ENCODE measurements around the gene PACRG. TPM values are rescaled to one million over a fixed set of nuclear protein-coding genes. Genes with fewer than 3 reads are reported as not detected.

The PACRG gene
- polyA plus RNA-seq, 1 donor from 2014 or later = 16.6 TPM

DNA sequence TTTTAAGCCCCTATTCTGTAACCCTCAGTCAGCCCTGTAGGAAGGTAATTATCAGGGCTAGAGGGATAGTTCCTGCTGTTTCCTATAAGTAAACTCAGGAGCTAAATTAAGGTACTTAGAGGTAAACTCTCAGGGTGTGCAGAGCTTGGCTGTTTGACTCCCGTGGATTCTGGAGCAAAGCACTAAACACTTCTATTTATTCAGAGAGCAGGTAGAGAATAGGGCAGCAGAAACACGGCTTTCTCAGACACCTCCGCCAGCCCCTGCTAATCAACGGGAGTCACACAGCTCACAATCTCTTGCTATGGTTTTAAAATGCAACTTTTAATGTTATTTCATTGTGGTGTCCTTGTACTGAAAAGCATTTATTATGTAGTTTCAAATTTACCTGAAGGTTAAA, 22.0 kb upstream of the PACRG start:
- Histone ChIP-seq H2AFZ (ENCODE audit: low read depth, low read length) (no peak overlapping the region), H3K27me3 (ENCODE audit: insufficient read depth, low read depth, low read length) (no peaks in the 10 kb centered on the region), H3K9me2 (ENCODE audit: insufficient read depth, low read length) (no peaks in the 10 kb centered on the region), H3K9me3 (ENCODE audit: low read length) (no peaks in the 10 kb centered on the region), H3K4me2 (ENCODE audit: low read length) (peak overlapping the region; percentile 11), H3K9ac (ENCODE audit: low read length) (no peak overlapping the region), H3F3A (ENCODE audit: insufficient read depth, low read length, poor library complexity, severe bottlenecking) (no peaks in the 10 kb centered on the region), H3K36me3 (ENCODE audit: insufficient read depth, low read length) (no peaks in the 10 kb centered on the region), H3K79me2 (replicated peaks; ENCODE audit: insufficient read depth, low read length) (no peaks in the 10 kb centered on the region), H3K4me3 (ENCODE audit: low read length) (peak overlapping the region; percentile 3), H4K20me1 (ENCODE audit: insufficient read depth) (no peaks in the 10 kb centered on the region), H3K27ac (ENCODE audit: low read length) (no peak overlapping the region)
- TF ChIP-seq POLR2AphosphoS5 (IDR thresholded peaks at IDR 0.05) = peak; percentile 29
- no peak for TF ChIP-seq SMC3 (conservative IDR thresholded peaks at IDR 0.05; ENCODE audit: poor library complexity)
- no peak for TF ChIP-seq EZH2 (IDR thresholded peaks at IDR 0.05; ENCODE audit: borderline replicate concordance, insufficient read depth, low read length, poor library complexity, severe bottlenecking)

DNA sequence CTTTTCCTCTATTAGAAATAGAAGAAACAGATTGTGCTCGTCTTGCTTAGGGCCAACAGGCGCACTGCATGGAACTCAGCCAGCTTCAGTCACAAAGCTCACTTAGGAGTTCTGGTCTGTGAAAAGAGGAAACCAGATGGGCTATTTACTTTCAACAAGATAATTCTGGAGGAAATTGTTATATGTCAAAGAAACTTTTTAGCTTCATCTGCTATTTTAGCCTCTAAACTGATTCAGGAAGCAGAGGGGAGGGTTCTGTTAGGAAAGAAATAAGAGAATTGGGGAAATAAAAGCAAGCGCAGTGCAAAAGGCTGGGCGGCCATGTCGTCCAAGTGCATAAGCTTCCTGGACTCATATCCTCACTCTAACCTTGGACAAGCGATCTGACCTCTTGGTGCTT, 21.5 kb upstream of the PACRG start:
- H3K27ac ChIP-seq (ENCODE audit: low read length) = no peak overlapping the region
- no peak for TF ChIP-seq MXI1 (conservative IDR thresholded peaks at IDR 0.05; ENCODE audit: poor library complexity, severe bottlenecking)
- no peak for TF ChIP-seq TAF1 (IDR thresholded peaks at IDR 0.05; ENCODE audit: low read depth)
- TF ChIP-seq SMC3 (conservative IDR thresholded peaks at IDR 0.05; ENCODE audit: poor library complexity) = no peak
- no peak for TF ChIP-seq RAD21 (conservative IDR thresholded peaks at IDR 0.05)
- TF ChIP-seq EZH2 (IDR thresholded peaks at IDR 0.05; ENCODE audit: borderline replicate concordance, insufficient read depth, low read length, poor library complexity, severe bottlenecking) = no peak
- TF ChIP-seq, protein P1, sequence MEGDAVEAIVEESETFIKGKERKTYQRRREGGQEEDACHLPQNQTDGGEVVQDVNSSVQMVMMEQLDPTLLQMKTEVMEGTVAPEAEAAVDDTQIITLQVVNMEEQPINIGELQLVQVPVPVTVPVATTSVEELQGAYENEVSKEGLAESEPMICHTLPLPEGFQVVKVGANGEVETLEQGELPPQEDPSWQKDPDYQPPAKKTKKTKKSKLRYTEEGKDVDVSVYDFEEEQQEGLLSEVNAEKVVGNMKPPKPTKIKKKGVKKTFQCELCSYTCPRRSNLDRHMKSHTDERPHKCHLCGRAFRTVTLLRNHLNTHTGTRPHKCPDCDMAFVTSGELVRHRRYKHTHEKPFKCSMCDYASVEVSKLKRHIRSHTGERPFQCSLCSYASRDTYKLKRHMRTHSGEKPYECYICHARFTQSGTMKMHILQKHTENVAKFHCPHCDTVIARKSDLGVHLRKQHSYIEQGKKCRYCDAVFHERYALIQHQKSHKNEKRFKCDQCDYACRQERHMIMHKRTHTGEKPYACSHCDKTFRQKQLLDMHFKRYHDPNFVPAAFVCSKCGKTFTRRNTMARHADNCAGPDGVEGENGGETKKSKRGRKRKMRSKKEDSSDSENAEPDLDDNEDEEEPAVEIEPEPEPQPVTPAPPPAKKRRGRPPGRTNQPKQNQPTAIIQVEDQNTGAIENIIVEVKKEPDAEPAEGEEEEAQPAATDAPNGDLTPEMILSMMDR (IDR thresholded peaks at IDR 0.05; ENCODE audit: poor library complexity, severe bottlenecking) = no peak
- TF ChIP-seq POLR2AphosphoS5 (IDR thresholded peaks at IDR 0.05) = no peak
- TF ChIP-seq EP300 (conservative IDR thresholded peaks at IDR 0.05; ENCODE audit: poor library complexity, severe bottlenecking) = no peak
- no peaks in the 10 kb centered on the region for H3K36me3 ChIP-seq (ENCODE audit: insufficient read depth, low read length)
- H4K20me1 ChIP-seq (ENCODE audit: insufficient read depth) = no peaks in the 10 kb centered on the region
- H3K9ac ChIP-seq (ENCODE audit: low read length) = no peak overlapping the region
- H3K4me3 ChIP-seq (ENCODE audit: low read length) = peak overlapping the region; percentile 3
- H3K79me2 ChIP-seq (replicated peaks; ENCODE audit: insufficient read depth, low read length) = no peaks in the 10 kb centered on the region
- no peaks in the 10 kb centered on the region for H3K27me3 ChIP-seq (ENCODE audit: insufficient read depth, low read depth, low read length)
- no peaks in the 10 kb centered on the region for H3F3A ChIP-seq (ENCODE audit: insufficient read depth, low read length, poor library complexity, severe bottlenecking)
- no peaks in the 10 kb centered on the region for H3K9me3 ChIP-seq (ENCODE audit: low read length)
- H3K4me2 ChIP-seq (ENCODE audit: low read length) = peak overlapping the region; percentile 11
- H2AFZ ChIP-seq (ENCODE audit: low read depth, low read length) = no peak overlapping the region
- H3K9me2 ChIP-seq (ENCODE audit: insufficient read depth, low read length) = no peaks in the 10 kb centered on the region

DNA sequence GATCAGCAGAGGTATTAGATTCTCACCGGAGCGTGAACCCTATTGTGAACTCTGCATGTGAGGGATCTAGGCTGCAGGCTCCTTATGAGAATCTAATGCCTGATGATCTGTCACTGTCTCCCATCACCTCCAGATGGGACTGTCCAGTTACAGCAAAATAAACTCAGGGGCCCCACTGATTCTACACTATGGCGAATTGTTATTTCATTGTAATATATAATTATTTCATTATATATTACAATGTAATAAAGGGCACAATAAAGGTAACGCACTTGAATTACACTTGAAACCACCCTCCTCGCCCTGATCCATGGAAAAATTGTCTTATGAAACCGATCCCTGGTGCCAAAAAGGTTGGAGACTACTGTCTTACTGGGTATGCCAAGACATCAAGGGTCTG, 18.8 kb upstream of the PACRG start:
- Histone ChIP-seq H3K36me3 (ENCODE audit: insufficient read depth, low read length) (no peaks in the 10 kb centered on the region), H2AFZ (ENCODE audit: low read depth, low read length) (no peak overlapping the region), H3K79me2 (replicated peaks; ENCODE audit: insufficient read depth, low read length) (no peaks in the 10 kb centered on the region), H3K4me3 (ENCODE audit: low read length) (no peak overlapping the region), H4K20me1 (ENCODE audit: insufficient read depth) (no peaks in the 10 kb centered on the region), H3K9me3 (ENCODE audit: low read length) (no peaks in the 10 kb centered on the region), H3K27me3 (ENCODE audit: insufficient read depth, low read depth, low read length) (no peaks in the 10 kb centered on the region), H3K27ac (ENCODE audit: low read length) (no peak overlapping the region), H3K9me2 (ENCODE audit: insufficient read depth, low read length) (no peaks in the 10 kb centered on the region), H3F3A (ENCODE audit: insufficient read depth, low read length, poor library complexity, severe bottlenecking) (no peaks in the 10 kb centered on the region), H3K4me2 (ENCODE audit: low read length) (no peak overlapping the region), H3K9ac (ENCODE audit: low read length) (no peak overlapping the region)
- no peak for TF ChIP-seq MXI1 (conservative IDR thresholded peaks at IDR 0.05; ENCODE audit: poor library complexity, severe bottlenecking)

DNA sequence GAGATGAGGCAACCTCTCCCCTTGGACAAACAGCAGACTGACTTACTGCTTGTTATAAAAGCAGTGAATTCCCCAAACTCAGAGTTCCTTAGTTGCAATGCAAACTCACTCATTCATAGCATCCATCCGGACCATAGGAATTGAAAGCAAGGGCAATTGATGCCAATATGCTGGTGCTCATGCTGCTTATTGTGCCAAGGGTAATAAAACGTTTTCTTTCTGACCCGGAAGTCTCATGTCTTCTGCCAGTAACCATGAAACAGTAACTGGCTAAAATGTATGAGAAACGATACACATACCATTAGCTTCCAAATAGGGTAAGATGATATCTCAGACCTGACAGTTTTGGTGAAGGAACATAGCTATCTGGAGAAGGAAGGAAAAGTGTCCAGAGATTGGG, 18.3 kb upstream of the PACRG start:
- no peaks in the 10 kb centered on the region for H3K36me3 ChIP-seq (ENCODE audit: insufficient read depth, low read length)
- no peak overlapping the region for H3K9ac ChIP-seq (ENCODE audit: low read length)
- no peaks in the 10 kb centered on the region for H3K79me2 ChIP-seq (replicated peaks; ENCODE audit: insufficient read depth, low read length)
- no peak overlapping the region for H3K27ac ChIP-seq (ENCODE audit: low read length)
- no peaks in the 10 kb centered on the region for H3F3A ChIP-seq (ENCODE audit: insufficient read depth, low read length, poor library complexity, severe bottlenecking)
- H3K4me2 ChIP-seq (ENCODE audit: low read length) = no peak overlapping the region
- TF ChIP-seq SMC3 (conservative IDR thresholded peaks at IDR 0.05; ENCODE audit: poor library complexity) (no peak), EZH2 (IDR thresholded peaks at IDR 0.05; ENCODE audit: borderline replicate concordance, insufficient read depth, low read length, poor library complexity, severe bottlenecking) (no peak), POLR2AphosphoS5 (IDR thresholded peaks at IDR 0.05) (no peak), MXI1 (conservative IDR thresholded peaks at IDR 0.05; ENCODE audit: poor library complexity, severe bottlenecking) (no peak), TAF1 (IDR thresholded peaks at IDR 0.05; ENCODE audit: low read depth) (no peak), EP300 (conservative IDR thresholded peaks at IDR 0.05; ENCODE audit: poor library complexity, severe bottlenecking) (no peak), RAD21 (conservative IDR thresholded peaks at IDR 0.05) (no peak)
- TF ChIP-seq, protein P2, sequence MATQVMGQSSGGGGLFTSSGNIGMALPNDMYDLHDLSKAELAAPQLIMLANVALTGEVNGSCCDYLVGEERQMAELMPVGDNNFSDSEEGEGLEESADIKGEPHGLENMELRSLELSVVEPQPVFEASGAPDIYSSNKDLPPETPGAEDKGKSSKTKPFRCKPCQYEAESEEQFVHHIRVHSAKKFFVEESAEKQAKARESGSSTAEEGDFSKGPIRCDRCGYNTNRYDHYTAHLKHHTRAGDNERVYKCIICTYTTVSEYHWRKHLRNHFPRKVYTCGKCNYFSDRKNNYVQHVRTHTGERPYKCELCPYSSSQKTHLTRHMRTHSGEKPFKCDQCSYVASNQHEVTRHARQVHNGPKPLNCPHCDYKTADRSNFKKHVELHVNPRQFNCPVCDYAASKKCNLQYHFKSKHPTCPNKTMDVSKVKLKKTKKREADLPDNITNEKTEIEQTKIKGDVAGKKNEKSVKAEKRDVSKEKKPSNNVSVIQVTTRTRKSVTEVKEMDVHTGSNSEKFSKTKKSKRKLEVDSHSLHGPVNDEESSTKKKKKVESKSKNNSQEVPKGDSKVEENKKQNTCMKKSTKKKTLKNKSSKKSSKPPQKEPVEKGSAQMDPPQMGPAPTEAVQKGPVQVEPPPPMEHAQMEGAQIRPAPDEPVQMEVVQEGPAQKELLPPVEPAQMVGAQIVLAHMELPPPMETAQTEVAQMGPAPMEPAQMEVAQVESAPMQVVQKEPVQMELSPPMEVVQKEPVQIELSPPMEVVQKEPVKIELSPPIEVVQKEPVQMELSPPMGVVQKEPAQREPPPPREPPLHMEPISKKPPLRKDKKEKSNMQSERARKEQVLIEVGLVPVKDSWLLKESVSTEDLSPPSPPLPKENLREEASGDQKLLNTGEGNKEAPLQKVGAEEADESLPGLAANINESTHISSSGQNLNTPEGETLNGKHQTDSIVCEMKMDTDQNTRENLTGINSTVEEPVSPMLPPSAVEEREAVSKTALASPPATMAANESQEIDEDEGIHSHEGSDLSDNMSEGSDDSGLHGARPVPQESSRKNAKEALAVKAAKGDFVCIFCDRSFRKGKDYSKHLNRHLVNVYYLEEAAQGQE (IDR thresholded peaks at IDR 0.05; ENCODE audit: borderline replicate concordance) = no peak
- TF ChIP-seq, protein P1 (IDR thresholded peaks at IDR 0.05; ENCODE audit: poor library complexity, severe bottlenecking) = no peak
- H2AFZ ChIP-seq (ENCODE audit: low read depth, low read length) = no peak overlapping the region
- H3K4me3 ChIP-seq (ENCODE audit: low read length) = no peak overlapping the region
- no peaks in the 10 kb centered on the region for H3K9me2 ChIP-seq (ENCODE audit: insufficient read depth, low read length)
- no peaks in the 10 kb centered on the region for H3K9me3 ChIP-seq (ENCODE audit: low read length)
- no peaks in the 10 kb centered on the region for H3K27me3 ChIP-seq (ENCODE audit: insufficient read depth, low read depth, low read length)
- no peaks in the 10 kb centered on the region for H4K20me1 ChIP-seq (ENCODE audit: insufficient read depth)

Measured in neural cell (in vitro differentiated cells).